HG02678 (cell line): Measurements from ENCODE around the gene RABGAP1.

Experiments
- ATAC-seq: cut with Tn5 transposase; IDR thresholded peaks from one replicate; pipeline ENCODE4 v1.9.1; 2021; ENCODE audit warnings: mild to moderate bottlenecking, moderate library complexity; ENCODE audit not compliant: unreplicated experiment

The RABGAP1 gene

GRCh38 chr9:123074628-123075027, 133.8 kb downstream of the RABGAP1 start:
- ATAC-seq: no peak

GRCh38 chr9:123080444-123080843, 139.6 kb downstream of the RABGAP1 start:
- ATAC-seq: no peak

- ATAC-seq: no peak
Observed at GRCh38 chr9:123081824-123082223, 141.0 kb downstream of the RABGAP1 start.

- ATAC-seq: no peak
Observed at GRCh38 chr9:123083680-123084079, 142.9 kb downstream of the RABGAP1 start.

- ATAC-seq: no peak
Observed at GRCh38 chr9:123084256-123084655, 143.4 kb downstream of the RABGAP1 start.

GRCh38 chr9:123085916-123086315, 145.1 kb downstream of the RABGAP1 start:
- ATAC-seq: no peak

GRCh38 chr9:123087359-123087888, 146.6 kb downstream of the RABGAP1 start:
- no peak for ATAC-seq

- no peak for ATAC-seq
Observed at GRCh38 chr9:123089040-123089439, 148.2 kb downstream of the RABGAP1 start.

GRCh38 chr9:123089790-123090189, 149.0 kb downstream of the RABGAP1 start:
- ATAC-seq: no peak

GRCh38 chr9:123090198-123090896, 149.5 kb downstream of the RABGAP1 start:
- no peak for ATAC-seq

GRCh38 chr9:123090956-123091355, 150.1 kb downstream of the RABGAP1 start:
- ATAC-seq: no peak

- no peak for ATAC-seq
Observed at GRCh38 chr9:123091459-123091858, 150.6 kb downstream of the RABGAP1 start.

- ATAC-seq: no peak
Observed at GRCh38 chr9:123093141-123093540, 152.3 kb downstream of the RABGAP1 start.

GRCh38 chr9:123096987-123097386, 156.2 kb downstream of the RABGAP1 start:
- ATAC-seq: no peak

GRCh38 chr9:123097430-123098095, 156.7 kb downstream of the RABGAP1 start:
- no peak for ATAC-seq

- ATAC-seq: no peak
Observed at GRCh38 chr9:123098096-123098459, 157.3 kb downstream of the RABGAP1 start.

GRCh38 chr9:123099042-123099441, 158.2 kb downstream of the RABGAP1 start:
- ATAC-seq: no peak

GRCh38 chr9:123099548-123099947, 158.7 kb downstream of the RABGAP1 start:
- no peak for ATAC-seq

GRCh38 chr9:123102375-123103113, 161.7 kb downstream of the RABGAP1 start:
- no peak for ATAC-seq

- ATAC-seq: no peak
Observed at GRCh38 chr9:123104807-123105206, 164.0 kb downstream of the RABGAP1 start.

GRCh38 chr9:123105490-123105889, 164.7 kb downstream of the RABGAP1 start:
- ATAC-seq: no peak
